HK-2 (cell line): ENCODE measurements around the gene WWP2.
A peak's percentile ranks its signal among the peaks of the same experiment; 100 is the strongest.
"Not testable (repeated sequence)": the region's sequence is repeated elsewhere in the genome, so short reads cannot be mapped to it uniquely, and the experiment has no call there.

ENCODE experiments used
- DNase-seq: peaks from one replicate; pipeline ENCODE4 v3.0.0-alpha.2; 2018; ENCODE audit not compliant: unreplicated experiment

Gene WWP2

DNA sequence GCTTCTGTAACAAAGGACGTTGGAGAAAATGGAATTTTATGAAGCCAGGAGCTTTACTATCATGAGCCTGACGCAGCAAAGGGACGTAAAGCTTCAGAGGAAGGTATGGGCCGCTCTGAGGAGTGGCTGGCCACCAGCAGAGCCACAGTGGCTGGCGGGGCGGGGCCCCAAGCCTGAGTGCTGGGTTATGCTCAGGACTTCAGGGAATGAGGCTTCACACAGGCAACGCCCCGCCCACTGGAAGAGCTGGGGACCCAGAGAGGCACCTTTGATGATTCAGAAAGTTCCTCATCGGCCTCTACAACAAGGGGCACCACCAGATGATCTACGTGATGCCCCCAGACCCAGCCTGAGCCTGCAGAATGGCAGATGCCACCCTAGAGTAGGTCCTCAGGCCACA, 16.2 kb upstream of the WWP2 start:
- no peak for DNase-seq

DNA sequence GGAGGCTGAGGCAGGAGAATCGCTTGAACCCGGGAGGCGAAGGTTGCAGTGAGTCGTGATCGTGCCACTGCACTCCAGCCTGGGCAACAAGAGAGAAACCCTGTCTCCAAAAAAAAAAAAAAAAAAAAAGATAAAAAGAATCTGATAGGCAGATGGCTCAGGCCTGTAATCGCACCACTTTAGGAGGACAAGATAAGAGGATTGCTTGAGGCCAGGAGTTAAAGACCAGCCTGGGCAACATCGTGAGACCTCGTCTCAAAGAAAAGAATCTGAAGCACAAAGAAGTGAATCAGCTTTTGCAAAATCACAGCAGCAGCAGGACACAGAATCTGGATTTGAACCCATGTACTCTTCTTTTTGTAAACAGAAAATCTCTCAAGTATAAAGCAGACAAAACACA, 15.0 kb upstream of the WWP2 start:
- no peak for DNase-seq

DNA sequence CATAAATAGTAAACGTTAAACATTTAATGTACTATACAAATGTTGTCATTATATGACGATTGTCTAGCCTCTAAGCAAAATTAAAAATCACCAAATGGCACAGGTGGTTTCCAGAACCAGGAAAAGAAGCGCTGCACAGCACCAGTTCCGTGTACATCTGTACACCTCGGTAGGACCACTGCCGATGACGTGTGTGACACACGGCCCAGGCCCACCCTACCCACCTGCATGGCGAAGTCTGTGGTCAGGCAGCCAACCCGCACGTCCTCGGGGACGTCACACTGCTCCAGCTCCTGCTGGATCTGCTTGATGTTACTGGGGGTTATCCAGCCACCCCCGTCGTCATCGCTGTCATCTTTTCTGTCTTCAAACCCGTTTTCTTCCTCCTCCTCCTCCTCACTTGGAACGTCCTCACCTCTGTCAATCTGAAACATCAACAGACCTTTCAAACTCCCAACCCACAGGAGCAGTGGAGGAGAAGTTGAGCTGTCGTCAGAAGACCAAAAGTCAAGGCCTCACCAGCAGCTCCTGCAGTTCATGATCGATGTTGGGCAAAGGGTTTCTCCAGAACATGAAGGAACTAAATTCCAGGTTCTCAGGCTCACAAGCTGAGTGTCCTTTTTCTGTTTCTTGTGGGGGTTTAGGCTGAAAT, 13.3 kb upstream of the WWP2 start:
- DNase-seq = no peak

DNA sequence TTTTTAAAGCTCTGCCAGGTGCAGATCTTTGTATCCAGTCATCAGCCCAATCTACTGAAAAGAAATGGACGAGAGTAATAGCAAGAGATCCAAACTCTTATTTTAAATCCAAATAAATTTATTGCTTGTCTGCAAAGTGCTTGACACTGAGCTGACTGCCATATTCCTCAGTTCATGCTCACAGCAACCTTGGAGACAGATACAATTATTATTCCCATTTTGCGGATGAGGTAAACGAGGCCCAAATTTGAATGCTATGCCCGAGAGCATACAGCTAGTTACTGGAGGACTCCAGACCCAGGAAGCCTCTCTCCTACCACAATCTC, 8.0 kb upstream of the WWP2 start:
- DNase-seq = no peak

DNA sequence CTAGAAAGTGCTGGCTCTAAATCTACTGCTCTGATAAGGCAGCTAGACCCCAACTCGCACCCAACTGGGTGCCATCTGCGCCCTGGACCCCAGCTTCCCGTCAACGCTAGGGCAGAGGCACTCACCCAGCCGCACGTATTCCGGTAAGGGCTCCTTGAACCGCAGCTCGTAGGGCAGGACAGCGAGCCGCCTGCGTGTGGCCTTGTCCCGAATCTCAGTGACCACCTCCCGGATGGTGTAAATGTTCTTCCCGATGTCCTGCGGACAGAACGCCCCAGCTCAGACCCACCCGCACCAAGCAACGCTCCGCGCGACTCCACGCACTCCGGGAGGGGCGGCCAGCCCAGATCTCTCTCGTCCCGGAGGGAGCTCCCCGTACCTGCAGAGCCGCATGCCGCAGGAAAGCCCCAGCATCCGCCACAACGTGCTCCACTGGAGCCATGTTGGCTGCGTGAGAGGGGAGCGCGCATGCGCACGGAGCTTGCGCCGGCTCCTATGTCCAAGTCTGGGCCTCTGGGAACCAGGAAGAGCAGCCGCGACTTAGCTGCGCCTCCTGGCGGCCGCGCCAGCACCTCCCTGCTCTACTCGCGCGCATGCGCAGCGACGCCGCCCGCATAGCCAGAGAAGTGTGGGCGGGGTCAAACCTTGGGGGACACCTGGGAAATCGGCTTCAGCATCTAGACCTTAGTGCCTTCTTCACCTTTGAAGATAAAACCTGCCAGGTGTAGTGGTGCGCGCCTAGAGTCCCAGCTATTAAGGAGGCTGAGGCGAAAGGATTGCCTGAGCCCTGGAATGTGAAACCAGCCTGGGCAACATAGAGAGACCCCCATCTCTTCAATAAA, 7.4 kb upstream of the WWP2 start, which contains the start of gene NOB1:
TSS of gene NOB1 (minus strand) at position 458 of the 842 bp plus-strand sequence. CDS start at position 442, 16 bp downstream.
- DNase-seq = peak; percentile 98

DNA sequence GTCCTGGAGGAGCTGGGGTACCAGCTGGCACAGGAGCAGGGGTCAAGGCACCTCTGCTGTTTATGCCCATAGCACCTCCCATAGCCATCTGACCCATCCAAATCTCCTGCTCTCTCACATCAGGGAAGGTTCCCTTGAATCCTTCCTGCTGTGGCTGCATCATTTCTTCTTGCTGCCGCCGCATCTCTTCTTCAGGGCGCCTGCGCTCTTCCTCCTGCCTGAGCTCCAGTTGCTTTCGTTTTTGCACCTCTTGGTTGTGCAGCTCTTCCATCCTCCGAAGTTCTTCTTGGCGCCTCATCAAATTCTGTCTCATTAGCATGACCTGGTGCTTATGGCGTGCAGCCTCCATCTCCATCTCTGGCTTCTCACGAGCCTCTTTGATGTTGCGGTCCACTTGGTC, 5.4 kb upstream of the WWP2 start:
- no peak for DNase-seq

DNA sequence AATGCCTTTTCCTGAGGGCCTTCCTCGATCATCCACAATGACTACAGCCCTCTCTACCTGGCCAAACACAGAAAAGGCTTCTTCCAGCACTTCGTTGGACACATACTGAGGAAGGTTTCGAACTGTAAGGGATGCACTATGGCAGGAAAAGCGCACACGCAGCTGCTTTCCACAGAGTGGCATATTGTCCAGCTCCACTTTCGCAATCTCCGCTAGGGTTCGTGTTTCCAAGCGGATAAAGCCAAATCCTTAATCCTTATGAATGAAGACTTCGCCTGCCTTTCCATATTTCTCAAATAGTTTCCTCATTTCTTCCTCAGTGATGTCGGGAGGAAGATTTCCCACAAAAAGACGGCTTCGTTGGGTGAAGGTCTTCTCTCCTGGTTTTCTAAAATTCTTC, 4.8 kb upstream of the WWP2 start:
- not testable (repeated sequence) for DNase-seq

DNA sequence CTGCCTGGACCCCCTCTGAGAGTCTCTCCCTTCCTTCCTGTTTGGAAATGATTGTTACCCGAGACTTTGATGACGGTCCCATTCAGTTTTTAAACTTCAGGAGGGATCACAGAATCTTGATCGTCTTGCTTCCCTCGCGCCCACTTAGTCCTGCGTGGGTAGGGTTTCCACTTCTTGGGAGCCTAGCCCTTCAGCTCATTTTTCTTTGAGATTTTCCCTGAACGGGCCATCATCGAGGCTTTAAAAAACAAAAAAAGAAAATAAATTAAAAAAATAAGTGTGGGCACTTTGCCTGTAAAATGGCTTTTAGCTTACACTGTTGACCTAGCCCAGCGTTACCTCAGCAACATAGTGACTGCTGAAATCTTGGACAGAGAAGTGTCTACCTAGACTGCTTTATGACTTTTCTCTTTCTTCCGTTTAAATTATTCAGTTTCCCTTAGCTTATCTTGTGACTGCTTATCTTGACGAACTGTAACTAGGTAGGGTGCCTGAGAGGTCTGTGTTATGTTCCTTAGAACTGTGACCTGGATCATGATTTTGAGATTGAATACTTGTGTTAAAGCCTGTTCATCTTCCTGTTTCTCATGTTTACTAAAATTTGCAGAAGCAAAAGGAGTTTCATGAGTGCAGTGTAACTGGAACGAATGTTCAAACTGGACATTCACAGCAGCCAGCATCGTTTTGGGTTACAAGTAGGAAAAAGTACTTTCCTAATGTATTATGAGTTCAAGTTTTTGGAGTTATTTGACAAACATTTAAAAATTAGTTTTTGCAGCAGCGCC, 874 bp downstream of the WWP2 start:
- no peak for DNase-seq

DNA sequence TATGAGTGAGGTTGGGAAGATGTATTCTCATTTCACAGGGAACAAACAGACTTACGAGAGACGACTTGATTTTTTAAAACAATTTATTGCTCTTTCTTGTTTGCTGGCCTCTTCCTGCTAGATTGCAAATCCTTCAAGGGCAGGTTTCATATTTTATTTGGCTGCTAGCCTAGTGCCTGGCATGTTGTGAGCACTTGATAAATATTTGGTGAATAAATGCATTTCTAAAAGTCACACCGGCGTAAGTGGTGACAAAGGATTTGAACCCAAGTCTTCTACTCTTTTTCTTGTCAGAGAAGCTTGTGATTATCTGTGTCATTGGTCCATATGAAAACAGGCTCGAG, 1.4 kb downstream of the WWP2 start:
- DNase-seq = no peak

DNA sequence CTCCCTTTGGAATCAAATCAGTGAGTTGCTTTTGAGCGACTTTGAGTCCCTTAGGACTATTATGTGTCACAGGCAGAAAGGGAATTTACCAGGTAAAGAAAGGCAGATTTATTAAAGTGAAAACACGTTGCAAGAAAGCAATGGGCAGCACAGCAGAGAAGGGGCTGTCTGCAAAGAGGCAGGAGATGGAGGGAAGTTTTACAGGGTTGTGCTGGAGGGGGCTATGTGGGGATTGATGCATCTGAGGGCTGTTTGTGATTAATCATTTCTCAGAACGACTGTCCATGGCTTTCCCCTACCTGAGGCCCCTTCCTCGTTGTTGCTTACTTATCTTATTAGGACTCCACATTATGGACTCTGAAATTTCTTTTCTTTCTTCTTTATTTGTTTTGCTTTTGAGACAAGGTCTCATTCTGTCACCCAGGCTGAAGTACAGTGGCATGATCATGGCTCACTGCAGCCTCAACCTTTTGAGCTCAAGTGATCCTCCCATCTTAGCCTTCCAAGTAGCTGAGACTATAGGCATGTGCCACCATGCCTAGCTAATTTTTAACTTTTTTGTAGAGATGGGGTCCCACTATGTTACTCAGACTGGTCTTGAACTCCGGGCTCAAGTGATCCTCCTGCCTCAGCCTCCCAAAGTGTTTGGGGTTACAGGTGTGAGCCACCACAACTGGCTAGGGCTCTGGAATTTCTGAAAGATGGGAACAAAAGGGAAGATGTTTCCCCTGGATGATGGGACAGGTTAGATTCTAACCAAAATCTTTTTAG, 5.5 kb downstream of the WWP2 start:
- no peak for DNase-seq

DNA sequence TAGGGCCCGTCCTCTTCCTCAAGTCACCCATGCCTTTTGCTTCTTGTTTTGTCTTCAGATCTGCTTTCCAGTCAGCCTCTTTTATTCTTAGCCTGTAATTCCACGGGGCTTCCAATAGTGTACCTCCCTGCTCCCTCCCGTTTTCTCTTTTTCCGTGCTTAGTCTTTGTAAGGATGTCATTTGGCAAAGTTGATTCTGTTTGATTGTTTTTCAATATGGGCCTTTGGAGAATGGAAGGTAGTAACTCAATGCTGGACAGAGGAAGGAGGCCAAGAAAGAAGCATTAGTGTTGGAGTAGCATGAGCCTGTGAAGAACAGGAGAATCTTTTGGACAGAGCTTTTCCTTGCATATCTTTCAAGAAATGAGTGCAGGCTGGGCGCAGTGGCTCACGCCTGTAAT, 6.5 kb downstream of the WWP2 start:
- no peak for DNase-seq

DNA sequence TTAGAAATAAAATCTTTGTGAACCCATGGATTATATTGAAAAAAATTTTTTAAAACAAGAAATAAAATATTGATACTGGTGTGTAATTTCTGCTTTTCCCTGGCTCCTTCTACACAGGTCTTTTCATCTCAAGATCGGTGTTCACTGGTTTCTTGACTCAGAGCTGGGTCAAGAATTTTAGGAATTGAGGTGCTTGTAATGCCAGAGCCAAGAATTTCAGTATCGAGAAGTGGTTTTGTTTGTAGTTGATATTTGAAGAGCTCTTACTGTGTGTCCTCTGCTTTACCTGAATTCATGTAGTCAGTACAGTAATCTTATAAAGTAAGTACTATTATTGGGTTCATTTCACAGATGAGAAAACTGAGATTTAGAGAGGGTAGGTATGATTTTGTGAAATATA, 7.3 kb downstream of the WWP2 start:
- DNase-seq = no peak

DNA sequence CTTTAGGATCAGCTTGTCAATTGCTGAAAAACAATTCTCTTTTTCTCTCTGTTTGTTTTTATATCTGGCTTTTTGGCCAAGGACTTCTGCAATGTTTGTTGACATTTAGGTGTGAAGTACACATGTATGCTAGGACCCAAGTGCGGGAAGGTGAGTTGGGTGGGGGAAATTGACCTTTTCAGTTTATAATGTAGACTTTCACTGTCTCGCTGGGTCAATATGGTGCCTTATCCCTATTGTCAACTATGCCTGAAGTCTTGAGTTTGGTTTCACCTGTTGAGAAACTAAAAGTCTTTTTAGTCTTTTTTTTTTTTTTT, 9.5 kb downstream of the WWP2 start:
- DNase-seq = no peak

DNA sequence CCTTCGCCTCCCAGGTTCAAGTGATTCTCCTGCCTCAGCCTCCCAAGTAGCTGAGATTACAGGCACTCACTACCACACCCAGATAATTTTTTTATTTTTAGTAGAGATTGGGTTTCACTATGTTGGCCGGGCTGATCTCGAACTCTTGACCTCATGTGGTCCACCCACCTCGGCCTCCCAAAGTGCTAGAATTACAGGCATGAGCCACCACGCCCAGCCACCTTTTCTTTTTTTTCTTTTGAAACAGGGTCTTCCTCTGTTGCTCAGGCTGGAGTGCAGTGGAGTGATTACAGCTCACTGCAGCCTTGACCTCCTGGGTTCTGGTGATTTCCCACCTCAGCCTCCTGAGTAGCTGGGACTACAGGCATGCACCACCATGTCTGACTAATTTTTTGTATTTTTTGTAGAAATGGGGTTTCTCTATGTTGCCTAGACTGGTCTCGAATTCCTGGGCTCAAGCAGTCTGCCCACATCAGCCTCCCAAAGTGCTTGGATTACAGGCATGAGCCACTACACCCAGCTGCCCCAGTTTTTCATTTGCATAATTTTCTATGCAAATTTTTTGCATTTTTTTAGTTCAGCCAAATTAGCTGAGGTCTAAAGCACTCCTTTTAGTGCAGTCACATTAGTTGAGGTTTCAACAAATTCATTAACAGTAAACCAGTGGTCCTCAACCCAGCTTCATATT, 11.3 kb downstream of the WWP2 start:
- no peak for DNase-seq

DNA sequence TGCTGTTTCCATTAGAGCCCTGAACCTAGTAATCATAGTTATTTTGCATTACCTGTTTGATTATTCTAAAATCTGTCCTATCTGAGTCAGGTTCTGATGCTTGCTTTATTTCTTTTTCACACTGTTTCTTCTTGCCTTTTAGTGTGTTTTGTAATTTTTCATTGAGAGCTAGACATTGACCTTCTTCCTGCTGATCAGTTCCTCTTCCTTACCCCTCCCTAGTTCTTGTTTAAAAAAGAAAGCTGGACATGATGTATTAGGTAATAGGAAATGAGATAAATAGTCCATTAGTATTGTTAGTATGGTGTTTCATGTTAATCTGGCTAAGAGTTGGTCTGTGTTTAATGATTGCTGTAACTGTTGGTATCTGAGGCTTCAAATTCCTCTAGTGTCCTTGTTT, 13.4 kb downstream of the WWP2 start:
- no peak for DNase-seq

DNA sequence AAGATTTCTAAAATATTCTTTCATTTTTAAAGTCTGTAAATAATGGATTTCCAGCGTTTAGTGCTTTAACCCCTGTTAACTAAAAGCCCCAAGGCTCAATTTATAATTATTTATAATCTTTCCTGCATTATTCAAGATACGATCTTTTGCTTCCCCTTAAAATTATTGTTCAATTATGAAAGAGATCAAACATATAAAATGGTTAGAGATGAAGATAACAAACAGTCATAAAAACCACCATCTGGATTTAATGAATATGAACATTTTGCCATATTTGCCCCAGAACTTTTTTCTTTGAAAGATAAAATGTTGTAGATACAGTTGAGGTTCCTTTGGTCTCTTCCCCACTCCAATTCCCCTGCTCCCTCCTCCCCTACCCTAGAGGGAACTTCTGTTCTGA, 17.6 kb downstream of the WWP2 start:
- no peak for DNase-seq

DNA sequence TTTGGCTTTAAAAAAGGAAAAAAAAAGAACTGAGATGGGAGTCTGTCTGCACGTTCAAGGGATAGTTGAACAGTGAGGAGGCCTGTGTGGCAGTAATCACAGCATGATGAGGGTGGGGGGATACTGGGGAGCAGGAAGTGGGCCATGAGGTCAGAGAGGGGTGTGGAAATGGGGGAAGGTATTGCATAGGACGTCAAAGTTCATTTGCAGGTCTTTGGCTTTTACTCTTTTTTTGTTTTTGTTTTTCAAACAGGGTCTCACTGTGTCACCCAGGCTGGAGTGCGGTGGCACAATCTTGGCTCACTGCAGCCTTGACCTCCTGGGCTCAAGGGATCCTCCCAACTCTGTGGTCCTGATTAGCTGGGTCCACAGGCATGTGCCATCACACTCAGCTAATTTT, 19.0 kb downstream of the WWP2 start:
- no peak for DNase-seq

DNA sequence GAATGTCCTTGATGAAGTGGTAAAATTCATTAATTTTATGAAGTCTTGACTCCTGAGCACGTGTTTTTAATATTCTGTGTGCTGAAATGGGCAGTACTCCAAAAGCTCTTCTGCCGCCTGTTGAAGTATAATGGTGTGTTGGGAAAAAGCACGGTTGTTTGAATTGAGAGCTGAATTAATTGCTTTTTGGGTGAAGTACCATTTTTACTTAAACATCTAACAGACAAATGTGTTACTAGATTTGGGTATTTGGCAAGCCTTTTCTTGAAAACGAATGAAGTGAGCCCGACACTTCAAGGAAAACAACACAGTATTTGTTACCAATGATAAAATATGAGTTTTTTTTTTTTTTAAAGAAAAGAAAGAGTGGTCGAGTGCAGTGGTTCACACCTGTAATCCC, 22.5 kb downstream of the WWP2 start:
- no peak for DNase-seq

DNA sequence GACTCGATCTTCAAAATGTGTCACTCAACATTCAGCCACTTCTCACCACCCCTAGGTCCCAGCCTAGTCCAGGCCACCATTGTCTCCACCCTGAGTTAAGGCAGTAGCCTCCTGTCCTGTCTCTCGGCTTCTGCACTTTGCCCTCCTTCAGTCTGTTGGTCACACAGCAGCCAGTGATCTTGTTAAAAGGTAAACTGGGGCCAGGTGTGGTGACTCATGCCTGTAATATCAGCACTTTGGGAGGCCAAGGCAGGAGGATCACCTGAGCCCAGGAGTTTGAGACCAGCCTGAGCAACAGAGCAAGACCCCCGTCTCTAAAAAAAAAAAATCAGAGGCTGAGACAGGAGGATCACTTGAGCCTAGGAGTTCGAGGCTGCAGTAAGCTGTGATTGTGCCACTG, 25.8 kb downstream of the WWP2 start:
- DNase-seq = no peak

DNA sequence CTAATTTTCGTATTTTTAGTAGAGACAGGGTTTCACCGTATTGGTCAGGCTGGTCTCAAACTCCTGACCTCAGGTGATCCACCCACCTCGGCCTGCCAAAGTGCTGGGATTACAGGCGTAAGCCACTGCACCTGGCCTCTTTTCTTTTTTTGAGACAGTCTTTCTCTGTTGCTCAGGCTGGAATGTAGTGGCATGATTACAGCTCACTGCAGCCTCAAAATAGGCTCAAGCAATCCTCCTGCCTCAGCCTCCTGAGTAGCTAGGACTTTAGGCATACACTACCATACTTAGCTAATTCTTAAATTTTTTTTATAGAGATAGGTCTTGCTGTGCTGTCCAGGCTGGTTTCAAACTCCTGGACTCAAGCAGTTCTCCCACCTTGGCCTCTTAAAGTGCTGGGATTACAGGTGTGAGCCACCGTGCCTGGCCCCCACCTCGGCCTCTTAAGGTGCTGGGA, 29.3 kb downstream of the WWP2 start:
- DNase-seq = not testable (repeated sequence)

DNA sequence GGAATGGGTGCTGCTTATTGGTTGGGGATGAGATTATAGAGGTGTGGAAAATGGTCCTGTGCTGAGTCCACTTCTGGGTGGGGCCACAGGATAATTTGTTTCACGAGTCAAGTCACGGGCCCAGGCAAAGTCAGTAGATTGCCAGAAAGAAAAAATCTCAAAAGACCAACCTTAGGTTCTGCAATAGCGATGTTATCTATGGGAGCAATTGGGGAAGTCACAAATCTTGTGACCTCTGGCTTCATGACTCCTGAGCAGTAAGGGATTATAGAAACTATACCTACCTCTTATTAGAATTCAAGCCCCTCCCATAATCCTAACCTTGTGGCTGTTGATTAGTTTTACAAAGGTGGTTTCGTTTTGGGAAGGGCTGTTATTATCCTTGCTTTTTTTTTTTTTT, 31.4 kb downstream of the WWP2 start:
- DNase-seq = no peak

DNA sequence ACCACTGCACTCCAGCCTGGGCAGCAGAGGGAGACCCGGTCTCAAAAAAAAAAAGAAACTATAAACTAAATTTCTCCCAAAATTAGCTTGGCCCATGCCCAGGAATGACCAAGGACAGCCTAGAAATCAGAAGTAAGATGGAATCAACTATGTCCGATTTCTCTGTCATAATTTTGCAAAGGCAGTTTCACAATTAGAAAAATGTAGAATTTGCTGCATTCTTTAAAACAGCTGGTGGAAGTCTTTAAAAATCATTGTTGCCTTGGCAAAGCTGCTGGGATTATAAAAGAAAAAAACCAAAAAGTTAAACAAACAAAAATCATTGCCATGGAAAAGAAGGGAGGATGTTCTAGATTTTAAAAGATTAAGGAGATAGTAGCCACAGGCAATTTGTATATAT, 32.4 kb downstream of the WWP2 start:
- no peak for DNase-seq
